ENCODE measurements around the gene ADCY4. TPM values are rescaled to one million over a fixed set of nuclear protein-coding genes. Genes with fewer than 3 reads are reported as not detected.

Gene ADCY4
- total RNA-seq, 1 donor = 1.2 TPM

DNA sequence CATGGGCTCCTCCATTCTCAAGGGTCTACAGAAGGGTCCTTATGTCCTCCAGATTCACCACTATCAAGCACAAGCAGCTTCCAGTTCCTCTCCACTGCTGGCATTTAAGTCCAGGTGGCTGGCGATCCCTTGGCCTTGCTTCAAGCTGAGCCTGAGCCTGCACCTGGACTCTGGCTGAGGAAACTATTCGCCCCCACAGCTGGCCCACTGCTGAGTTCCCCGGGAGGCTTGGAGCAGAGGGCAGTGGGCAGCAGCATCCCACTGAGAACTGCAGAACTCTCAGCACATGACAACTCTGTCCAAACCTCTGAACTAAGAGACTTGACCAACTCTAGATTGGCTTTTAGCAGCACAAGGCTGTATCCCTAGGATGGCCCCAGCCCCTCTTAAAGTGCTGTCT is 52.1 kb downstream of the ADCY4 start:
- no peak for DNase-seq (ENCODE audit: low read depth)
- no peak overlapping the region for H3K4me3 ChIP-seq (ENCODE audit: low read depth, low read length)
- TF ChIP-seq, protein P1, sequence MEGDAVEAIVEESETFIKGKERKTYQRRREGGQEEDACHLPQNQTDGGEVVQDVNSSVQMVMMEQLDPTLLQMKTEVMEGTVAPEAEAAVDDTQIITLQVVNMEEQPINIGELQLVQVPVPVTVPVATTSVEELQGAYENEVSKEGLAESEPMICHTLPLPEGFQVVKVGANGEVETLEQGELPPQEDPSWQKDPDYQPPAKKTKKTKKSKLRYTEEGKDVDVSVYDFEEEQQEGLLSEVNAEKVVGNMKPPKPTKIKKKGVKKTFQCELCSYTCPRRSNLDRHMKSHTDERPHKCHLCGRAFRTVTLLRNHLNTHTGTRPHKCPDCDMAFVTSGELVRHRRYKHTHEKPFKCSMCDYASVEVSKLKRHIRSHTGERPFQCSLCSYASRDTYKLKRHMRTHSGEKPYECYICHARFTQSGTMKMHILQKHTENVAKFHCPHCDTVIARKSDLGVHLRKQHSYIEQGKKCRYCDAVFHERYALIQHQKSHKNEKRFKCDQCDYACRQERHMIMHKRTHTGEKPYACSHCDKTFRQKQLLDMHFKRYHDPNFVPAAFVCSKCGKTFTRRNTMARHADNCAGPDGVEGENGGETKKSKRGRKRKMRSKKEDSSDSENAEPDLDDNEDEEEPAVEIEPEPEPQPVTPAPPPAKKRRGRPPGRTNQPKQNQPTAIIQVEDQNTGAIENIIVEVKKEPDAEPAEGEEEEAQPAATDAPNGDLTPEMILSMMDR (IDR thresholded peaks at IDR 0.05; ENCODE audit: insufficient read depth, low read length) = no peak

- no peak for DNase-seq (ENCODE audit: low read depth)
- TF ChIP-seq, protein P1 (IDR thresholded peaks at IDR 0.05; ENCODE audit: insufficient read depth, low read length) = no peak
Measured at GRCh38 chr14:24281636-24282035, 53.2 kb downstream of the ADCY4 start.

GRCh38 chr14:24280797-24281460 is 53.9 kb downstream of the ADCY4 start:
- no peak overlapping the region for H3K4me3 ChIP-seq (ENCODE audit: low read depth, low read length)
- TF ChIP-seq, protein P1 (IDR thresholded peaks at IDR 0.05; ENCODE audit: insufficient read depth, low read length) = no peak
- DNase-seq (ENCODE audit: low read depth) = peak; percentile 57

More at GRCh38 chr14:24281636-24282035, 53.2 kb downstream of the ADCY4 start:
- no peak overlapping the region for H3K4me3 ChIP-seq (ENCODE audit: low read depth, low read length)

GRCh38 chr14:24279301-24280186 is 55.3 kb downstream of the ADCY4 start:
- no peak overlapping the region for H3K4me3 ChIP-seq (ENCODE audit: low read depth, low read length)
- TF ChIP-seq, protein P1 (IDR thresholded peaks at IDR 0.05; ENCODE audit: insufficient read depth, low read length) = no peak
- DNase-seq (ENCODE audit: low read depth) = no peak

- DNase-seq (ENCODE audit: low read depth) = no peak
- H3K4me3 ChIP-seq (ENCODE audit: low read depth, low read length) = no peak overlapping the region
- TF ChIP-seq, protein P1 (IDR thresholded peaks at IDR 0.05; ENCODE audit: insufficient read depth, low read length) = no peak
Measured at GRCh38 chr14:24278424-24278823, 56.4 kb downstream of the ADCY4 start.

DNA sequence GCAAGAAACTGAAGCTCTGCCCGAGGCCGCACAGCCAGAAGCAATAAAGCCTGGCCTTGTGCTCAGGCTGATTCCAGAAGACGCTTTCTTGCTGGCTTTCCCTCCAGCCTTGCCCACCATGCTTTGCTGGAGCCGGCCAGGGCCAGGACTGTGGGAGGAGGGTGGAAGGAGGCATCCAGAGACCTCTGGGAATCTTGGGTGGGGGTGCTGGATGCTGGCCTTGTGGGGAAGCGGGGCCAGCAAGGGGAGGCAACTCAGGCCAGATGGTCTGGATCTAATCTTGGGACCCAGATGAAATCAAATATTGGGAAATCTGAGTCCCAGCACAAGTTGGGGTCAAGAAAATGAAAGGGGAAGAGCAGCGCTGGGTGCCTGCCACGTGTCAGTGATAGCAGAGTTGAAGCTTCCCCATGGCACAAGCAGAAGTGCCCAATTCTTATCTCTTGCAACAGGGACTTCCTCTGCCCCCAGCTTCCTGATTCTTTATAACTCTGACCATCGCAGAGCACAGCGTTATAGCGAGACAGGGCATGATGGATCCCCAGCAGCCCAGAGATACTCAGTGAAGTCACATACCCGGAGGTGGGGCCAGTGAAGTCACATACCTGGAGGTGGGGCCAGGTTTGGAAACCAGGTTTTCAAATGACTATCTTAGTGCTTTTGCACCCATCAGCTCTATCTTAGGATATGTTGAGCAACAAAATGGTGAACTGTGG is 57.1 kb downstream of the ADCY4 start:
- DNase-seq (ENCODE audit: low read depth) = no peak
- no peak overlapping the region for H3K4me3 ChIP-seq (ENCODE audit: low read depth, low read length)
- TF ChIP-seq, protein P1 (IDR thresholded peaks at IDR 0.05; ENCODE audit: insufficient read depth, low read length) = no peak
